HepG2 (cell line): ENCODE data around the gene CDCP1. TPM values are rescaled to one million over a fixed set of nuclear protein-coding genes. Genes with fewer than 3 reads are reported as not detected.
A peak's percentile ranks its signal among the peaks of the same experiment; 100 is the strongest.

ENCODE experiments used
- CEBPG ChIP-seq: IDR thresholded peaks from 2 replicates; pipeline ENCODE4 v1.6.1; 2016
- FOXA1 ChIP-seq, 2 experiments: fragments of 450-650 bp in 1 of 2; sonication (generic) in 1 of 2; formaldehyde crosslinking in 1 of 2; IDR thresholded peaks; 2 replicates each; pipeline versions ENCODE4 v1.4.0 to v1.6.1; 2016 to 2020; ENCODE audit warnings: missing genetic modification reagents in 1 of 2
- FOXA3 ChIP-seq: IDR thresholded peaks from 2 replicates; pipeline ENCODE4 v1.6.1; 2016; ENCODE audit warnings: missing genetic modification reagents, missing compliant biosample characterization
- FOXP4 ChIP-seq: sonication (generic); formaldehyde crosslinking; IDR thresholded peaks from 2 replicates; pipeline ENCODE4 v1.4.0; 2020; ENCODE audit warnings: missing genetic modification reagents
- HDAC2 ChIP-seq: sonication (generic); formaldehyde crosslinking; IDR thresholded peaks from 2 replicates; pipeline ENCODE4 v1.4.0; 2020; ENCODE audit warnings: missing genetic modification reagents
- HNRNPL ChIP-seq: fragments of 200-400 bp; formaldehyde crosslinking; IDR thresholded peaks from 2 replicates; pipeline ENCODE4 v1.6.1; 2017; ENCODE audit warnings: mild to moderate bottlenecking, low read depth, low read length
- ISL2 ChIP-seq: sonication (generic); formaldehyde crosslinking; IDR thresholded peaks from 2 replicates; pipeline ENCODE4 v1.5.0; 2020; ENCODE audit warnings: missing genetic modification reagents
- KDM6A ChIP-seq: IDR thresholded peaks from 2 replicates; pipeline ENCODE4 v1.6.1; 2016; ENCODE audit warnings: low read depth
- LCORL ChIP-seq, 2 experiments: fragments of 450-650 bp in 1 of 2; sonication (generic) in 1 of 2; formaldehyde crosslinking in 1 of 2; IDR thresholded peaks; 2 replicates each; pipeline versions ENCODE4 v1.5.0 to v1.6.1; 2017 to 2020; ENCODE audit warnings: antibody characterized with exemption in 1 of 2, missing genetic modification reagents in 1 of 2
- MAX ChIP-seq: IDR thresholded peaks from 2 replicates; pipeline ENCODE4 v1.6.1; 2012; ENCODE audit warnings: inconsistent platforms
- MIXL1 ChIP-seq: IDR thresholded peaks from 2 replicates; pipeline ENCODE4 v1.6.1; 2016
- MTF2 ChIP-seq: sonication (generic); formaldehyde crosslinking; IDR thresholded peaks from 2 replicates; pipeline ENCODE4 v1.5.0; 2020; ENCODE audit warnings: missing genetic modification reagents, borderline replicate concordance
- PAF1 ChIP-seq: IDR thresholded peaks from 2 replicates; pipeline ENCODE4 v1.6.1; 2016; ENCODE audit warnings: missing genetic modification reagents, missing compliant biosample characterization
- PAXIP1 ChIP-seq: sonication (generic); formaldehyde crosslinking; conservative IDR thresholded peaks from 2 replicates; pipeline ENCODE4 v1.4.0; 2020; ENCODE audit warnings: mild to moderate bottlenecking, missing genetic modification reagents, moderate library complexity
- RBM22 ChIP-seq: fragments of 200-400 bp; formaldehyde crosslinking; optimal IDR thresholded peaks from 2 replicates; pipeline ENCODE3; 2017; ENCODE audit warnings: mild to moderate bottlenecking, low read length, moderate library complexity
- RFX3 ChIP-seq: IDR thresholded peaks from 2 replicates; pipeline ENCODE4 v1.6.1; 2016; ENCODE audit warnings: missing biosample characterization, missing genetic modification reagents
- YEATS4 ChIP-seq: sonication (generic); formaldehyde crosslinking; IDR thresholded peaks from 2 replicates; pipeline ENCODE4 v1.4.0; 2020; ENCODE audit warnings: missing genetic modification reagents, borderline replicate concordance
- ZBTB43 ChIP-seq: sonication (generic); formaldehyde crosslinking; conservative IDR thresholded peaks from 2 replicates; pipeline ENCODE4 v1.4.0; 2020; ENCODE audit warnings: missing genetic modification reagents
- ZNF205 ChIP-seq: IDR thresholded peaks from 2 replicates; pipeline ENCODE4 v1.6.1; 2018; ENCODE audit warnings: missing biosample characterization, missing genetic modification reagents
- ZNF230 ChIP-seq: sonication (generic); formaldehyde crosslinking; IDR thresholded peaks from 2 replicates; pipeline ENCODE4 v1.4.0; 2020; ENCODE audit warnings: mild to moderate bottlenecking, missing genetic modification reagents
- ZNF574 ChIP-seq: sonication (generic); formaldehyde crosslinking; IDR thresholded peaks from 2 replicates; pipeline ENCODE4 v1.4.0; 2020; ENCODE audit warnings: missing genetic modification reagents
- polyA plus RNA-seq, 8 experiments: library from polyadenylated mRNA; depleted of rRNA in 3 of 8; stranded (reverse) in 7 of 8; unstranded in 1 of 8; fragments of >200 nt; fragmentation: Illumina TruSeq in 4 of 8; extraction: Trizol in 4 of 8; gene quantifications; 2 replicates each; pipeline versions ENCODE4 v1.2.1 to v1.2.3, GENCODE V29; 2011 to 2016; ENCODE audit warnings: low read depth in 4 of 8, missing spikeins in 1 of 8, mixed read lengths in 1 of 8; ENCODE audit not compliant: insufficient read depth in 1 of 8
- total RNA-seq, 5 experiments: library from RNA; depleted of rRNA; stranded (reverse); fragments of >200 nt; fragmentation: Illumina TruSeq; extraction: Trizol; gene quantifications; 2 replicates each; pipeline ENCODE4 v1.2.3, GENCODE V29; 2016; ENCODE audit warnings: low read depth in 1 of 5

The CDCP1 gene
- total and polyA plus RNA-seq, 2 of the 13 experiments (the other 11 are each of a cell fraction or from before 2014, with no cell fraction given) = 0.11 to 0.18 TPM

- TF ChIP-seq ZNF574 (CRISPR knock-in tag) = peak; percentile 33; the same call in 1 of the 2 replicates
- TF ChIP-seq FOXA3 (CRISPR knock-in tag) = peak; percentile 87
- peak; percentile 16; the same call in 1 of the 2 replicates for TF ChIP-seq MIXL1 (CRISPR knock-in tag)
- TF ChIP-seq ZNF230 (CRISPR knock-in tag) = no peak
- peak; percentile 41; the same call in 1 of the 2 replicates for TF ChIP-seq KDM6A (CRISPR knock-in tag)
- 0 out of 2 replicates have a peak, but pooled peaks have one; percentile 27 for TF ChIP-seq HNRNPL
- peak; percentile 90 for TF ChIP-seq PAXIP1 (CRISPR knock-in tag)
- 0 out of 2 replicates have a peak, but pooled peaks have one; percentile 29 for TF ChIP-seq ZNF205 (CRISPR knock-in tag)
- no peak for TF ChIP-seq PAF1 (CRISPR knock-in tag)
- TF ChIP-seq ZBTB43 (CRISPR knock-in tag) = 0 out of 2 replicates have a peak, but pooled peaks have one; percentile 40
- no peak for TF ChIP-seq RBM22
- no peak for TF ChIP-seq MTF2 (CRISPR knock-in tag)
- 0 out of 2 replicates have a peak, but pooled peaks have one; percentile 25 for TF ChIP-seq HDAC2
- peak; percentile 54 for TF ChIP-seq FOXA1 (IDR thresholded peaks at IDR 0.05)
- TF ChIP-seq FOXA1 (CRISPR knock-in tag; IDR thresholded peaks at IDR 0.05) = peak; percentile 88
- 0 out of 2 replicates have a peak, but pooled peaks have one; percentile 36 for TF ChIP-seq FOXP4 (CRISPR knock-in tag)
- TF ChIP-seq ISL2 = 0 out of 2 replicates have a peak, but pooled peaks have one; percentile 50
- peak; percentile 54; the same call in 1 of the 2 replicates for TF ChIP-seq YEATS4 (CRISPR knock-in tag)
- no peak for TF ChIP-seq LCORL (IDR thresholded peaks at IDR 0.05)
- peak; percentile 70; the same call in 1 of the 2 replicates for TF ChIP-seq LCORL (CRISPR knock-in tag; IDR thresholded peaks at IDR 0.05)
- TF ChIP-seq RFX3 = no peak
- 0 out of 2 replicates have a peak, but pooled peaks have one; percentile 23 for TF ChIP-seq MAX
- peak; percentile 62 for TF ChIP-seq CEBPG (CRISPR knock-in tag)
These were observed 45.8 kb upstream of the CDCP1 start (continued) for GRCh38 chr3:45191924-45192417.
